ENCODE measurements around the gene RGS12. TPM values are rescaled to one million over a fixed set of nuclear protein-coding genes. Genes with fewer than 3 reads are reported as not detected.
A peak's percentile ranks its signal among the peaks of the same experiment; 100 is the strongest.
"Not testable (repeated sequence)": the region's sequence is repeated elsewhere in the genome, so short reads cannot be mapped to it uniquely, and the experiment has no call there.

RGS12 gene
- total RNA-seq, 1 experiment from 2014 or later = 16.9 TPM

- Mint-ChIP-seq H3K27me3 (ENCODE audit: low read depth) (peaks cover 2% of the 10 kb centered on the region; the same call in 1 of the 2 replicates), H3K4me3 (no peak overlapping the region), H3K4me1 (peaks cover 40 to 59% of the 10 kb centered on the region in 2 experiments), H3K9me3 (no peaks in the 10 kb centered on the region), H3K27ac (no peak overlapping the region; a peak in 1 of 7 replicates), H3K36me3 (ENCODE audit: insufficient read depth in 1 of 3, low read depth in 3 of 3) (no peaks in the 10 kb centered on the region)
- Histone ChIP-seq H2BK5ac (ENCODE audit: insufficient read length, low read length) (no peak overlapping the region), H3K9me3 (ENCODE audit: control insufficient read depth, low read depth, low read length) (no peaks in the 10 kb centered on the region), H4K5ac (ENCODE audit: insufficient read length, low read depth, low read length) (no peak overlapping the region), H3K27ac (ENCODE audit: insufficient read length, low read depth, low read length) (no peak overlapping the region), H3K79me2 (ENCODE audit: insufficient read depth, low read length) (no peaks in the 10 kb centered on the region), H2BK12ac (ENCODE audit: insufficient read length, low read depth, low read length) (no peak overlapping the region), H3K27me3 (ENCODE audit: insufficient read depth, low read length) (no peaks in the 10 kb centered on the region), H3K23me2 (ENCODE audit: insufficient read length, low read depth, low read length, poor library complexity, severe bottlenecking) (no peaks in the 10 kb centered on the region), H3K4me2 (ENCODE audit: insufficient read depth, insufficient read length, low read length) (no peak overlapping the region), H3K79me1 (ENCODE audit: insufficient read depth, low read depth, low read length, poor library complexity, severe bottlenecking) (no peaks in the 10 kb centered on the region), H3K18ac (ENCODE audit: insufficient read length, low read depth, low read length) (no peak overlapping the region), H3K4ac (ENCODE audit: low read depth, low read length) (no peak overlapping the region), H3T11ph (ENCODE audit: low read length) (no peak overlapping the region), H3K4me1 (ENCODE audit: insufficient read depth, low read length) (no peaks in the 10 kb centered on the region), H4K20me1 (ENCODE audit: control insufficient read depth, insufficient read depth, insufficient read length) (peaks cover 3% of the 10 kb centered on the region), H4K8ac (replicated peaks; ENCODE audit: insufficient read length, low read depth, low read length) (no peak overlapping the region), H2BK15ac (ENCODE audit: low read depth, low read length) (no peak overlapping the region), H2BK20ac (ENCODE audit: low read depth, low read length, poor library complexity, severe bottlenecking) (no peak overlapping the region), H3K14ac (ENCODE audit: insufficient read depth, low read length) (no peak overlapping the region), H2BK120ac (ENCODE audit: low read depth, low read length, poor library complexity, severe bottlenecking) (no peak overlapping the region), H2AFZ (ENCODE audit: low read length) (no peak overlapping the region), H3K56ac (ENCODE audit: insufficient read length, low read depth, low read length) (no peak overlapping the region), H4K91ac (ENCODE audit: insufficient read length, low read depth, low read length) (no peak overlapping the region), H2AK5ac (ENCODE audit: insufficient read length, low read length) (no peak overlapping the region), H3K23ac (ENCODE audit: insufficient read length, low read depth, low read length) (no peak overlapping the region), H3K9ac (ENCODE audit: extremely low read depth, insufficient read length, low read length) (no peak overlapping the region)
- no CpG with 5 or more reads among the region's 19 CpGs for WGBS (ENCODE audit: extremely low coverage, insufficient read length, low lambda C conversion rate)
- DNase-seq = peak; percentile 32
- no peak for TF ChIP-seq CTCF (conservative IDR thresholded peaks at IDR 0.05)
These were observed 7.3 kb downstream of the RGS12 start for GRCh38 chr4:3299976-3300671.

DNA sequence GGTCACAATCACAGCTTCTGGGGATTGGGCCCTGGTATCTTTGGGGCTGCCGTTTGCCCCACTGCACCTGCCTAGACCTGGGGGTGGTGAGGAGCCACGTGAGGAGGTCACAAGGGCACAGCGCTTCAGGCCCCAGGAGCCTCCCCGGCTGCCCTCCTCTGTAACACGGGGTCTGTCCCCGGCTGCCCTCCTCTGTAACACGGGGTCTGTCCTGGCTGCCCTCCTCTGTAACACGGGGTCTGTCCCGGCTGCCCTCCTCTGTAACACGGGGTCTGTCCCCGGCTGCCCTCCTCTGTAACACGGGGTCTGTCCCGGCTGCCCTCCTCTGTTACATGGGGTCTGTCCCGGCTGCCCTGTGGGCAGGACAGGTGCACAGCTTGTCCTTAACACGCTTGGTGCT lies 8.1 kb downstream of the RGS12 start:
- not testable (repeated sequence) for H3T11ph ChIP-seq (ENCODE audit: low read length); H3K4me3 Mint-ChIP-seq; H3K9me3 Mint-ChIP-seq; H3K27me3 Mint-ChIP-seq (ENCODE audit: low read depth); H2AFZ ChIP-seq (ENCODE audit: low read length); H4K8ac ChIP-seq (replicated peaks; ENCODE audit: insufficient read length, low read depth, low read length); H2BK5ac ChIP-seq (ENCODE audit: insufficient read length, low read length); H2AK5ac ChIP-seq (ENCODE audit: insufficient read length, low read length); H3K9ac ChIP-seq (ENCODE audit: extremely low read depth, insufficient read length, low read length); H2BK15ac ChIP-seq (ENCODE audit: low read depth, low read length); H2BK12ac ChIP-seq (ENCODE audit: insufficient read length, low read depth, low read length); H4K20me1 ChIP-seq (ENCODE audit: control insufficient read depth, insufficient read depth, insufficient read length); DNase-seq; H3K18ac ChIP-seq (ENCODE audit: insufficient read length, low read depth, low read length); H3K27me3 ChIP-seq (ENCODE audit: insufficient read depth, low read length); H3K56ac ChIP-seq (ENCODE audit: insufficient read length, low read depth, low read length); H3K9me3 ChIP-seq (ENCODE audit: control insufficient read depth, low read depth, low read length); H3K23ac ChIP-seq (ENCODE audit: insufficient read length, low read depth, low read length); H4K91ac ChIP-seq (ENCODE audit: insufficient read length, low read depth, low read length); H3K4me1 ChIP-seq (ENCODE audit: insufficient read depth, low read length); H3K79me2 ChIP-seq (ENCODE audit: insufficient read depth, low read length); H4K5ac ChIP-seq (ENCODE audit: insufficient read length, low read depth, low read length); H2BK20ac ChIP-seq (ENCODE audit: low read depth, low read length, poor library complexity, severe bottlenecking); H3K36me3 Mint-ChIP-seq (ENCODE audit: insufficient read depth in 1 of 3, low read depth in 3 of 3); H2BK120ac ChIP-seq (ENCODE audit: low read depth, low read length, poor library complexity, severe bottlenecking); H3K23me2 ChIP-seq (ENCODE audit: insufficient read length, low read depth, low read length, poor library complexity, severe bottlenecking); H3K79me1 ChIP-seq (ENCODE audit: insufficient read depth, low read depth, low read length, poor library complexity, severe bottlenecking); H3K4ac ChIP-seq (ENCODE audit: low read depth, low read length); H3K14ac ChIP-seq (ENCODE audit: insufficient read depth, low read length); H3K4me2 ChIP-seq (ENCODE audit: insufficient read depth, insufficient read length, low read length); H3K27ac ChIP-seq (ENCODE audit: insufficient read length, low read depth, low read length)
- peak overlapping the region; percentile 25 to 92 (median 56); a peak in 2 of 7 replicates for H3K27ac Mint-ChIP-seq
- H3K4me1 Mint-ChIP-seq = peaks cover 44 to 66% of the 10 kb centered on the region in 2 experiments
- WGBS (ENCODE audit: extremely low coverage, insufficient read length, low lambda C conversion rate) = no CpG with 5 or more reads among the region's 15 CpGs

All from H9 (cell line).